DMS 273 (cell line): ENCODE data around the gene HSD17B11.
A peak's percentile ranks its signal among the peaks of the same experiment; 100 is the strongest.
"Not testable (repeated sequence)": the region's sequence is repeated elsewhere in the genome, so short reads cannot be mapped to it uniquely, and the experiment has no call there.

Experiments
- DNase-seq: peaks from one replicate; lab custom pipeline; 2025; ENCODE audit not compliant: unreplicated experiment; lab: John Stamatoyannopoulos, UW

Gene HSD17B11

GRCh38 chr4:87406462-87406861 lies 15.5 kb upstream of the HSD17B11 start:
- DNase-seq: no peak

- DNase-seq: no peak
Measured at GRCh38 chr4:87405211-87405820, 14.3 kb upstream of the HSD17B11 start.

DNA sequence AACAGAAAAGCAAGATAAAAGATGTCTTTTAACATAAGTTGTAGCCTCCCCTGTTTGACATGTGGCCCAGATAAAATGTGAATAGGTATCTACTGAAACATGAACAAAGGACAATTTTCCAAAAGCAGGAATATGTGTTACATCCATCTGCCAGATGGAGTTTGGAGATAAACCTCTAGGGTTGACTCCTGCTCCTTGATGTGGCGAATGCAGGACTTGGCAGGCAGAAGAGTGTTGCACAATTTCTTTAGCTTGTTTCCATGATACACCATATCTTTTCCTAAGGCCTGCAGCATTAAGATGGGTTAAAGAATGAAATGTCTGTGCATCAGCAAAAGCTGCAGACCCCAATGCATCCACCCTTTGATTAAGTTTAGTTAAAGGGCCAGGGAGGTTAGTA lies 12.7 kb upstream of the HSD17B11 start:
- DNase-seq: not testable (repeated sequence)

- no peak for DNase-seq
Measured at GRCh38 chr4:87399954-87400353, 9.0 kb upstream of the HSD17B11 start.

- no peak for DNase-seq
Measured at GRCh38 chr4:87399148-87399547, 8.2 kb upstream of the HSD17B11 start.

DNA sequence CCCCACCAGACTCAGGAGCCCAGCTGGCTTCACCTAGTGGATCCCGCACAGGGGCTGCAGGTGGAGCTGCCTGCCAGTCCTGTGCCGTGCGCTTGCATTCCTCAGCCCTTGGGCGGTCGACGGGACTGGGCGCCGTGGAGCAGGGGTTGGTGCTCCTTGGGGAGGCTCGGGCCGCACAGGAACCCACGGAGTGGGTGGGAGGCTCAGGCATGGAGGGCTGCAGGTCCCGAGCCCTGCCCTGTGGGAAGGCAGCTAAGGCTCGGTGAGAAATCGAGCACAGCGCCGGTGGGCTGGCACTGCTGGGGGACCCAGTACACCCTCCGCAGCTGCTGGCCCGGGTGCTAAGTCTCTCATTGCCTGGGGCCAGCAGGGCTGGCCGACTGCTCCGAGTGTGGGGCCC lies 4.9 kb upstream of the HSD17B11 start:
- DNase-seq: not testable (repeated sequence)

- not testable (repeated sequence) for DNase-seq
Measured at GRCh38 chr4:87395073-87395472, 4.1 kb upstream of the HSD17B11 start.

- DNase-seq: no peak
Measured at GRCh38 chr4:87392183-87392582, 1.2 kb upstream of the HSD17B11 start.

GRCh38 chr4:87391576-87392054 lies 627 bp upstream of the HSD17B11 start:
- DNase-seq: no peak

DNA sequence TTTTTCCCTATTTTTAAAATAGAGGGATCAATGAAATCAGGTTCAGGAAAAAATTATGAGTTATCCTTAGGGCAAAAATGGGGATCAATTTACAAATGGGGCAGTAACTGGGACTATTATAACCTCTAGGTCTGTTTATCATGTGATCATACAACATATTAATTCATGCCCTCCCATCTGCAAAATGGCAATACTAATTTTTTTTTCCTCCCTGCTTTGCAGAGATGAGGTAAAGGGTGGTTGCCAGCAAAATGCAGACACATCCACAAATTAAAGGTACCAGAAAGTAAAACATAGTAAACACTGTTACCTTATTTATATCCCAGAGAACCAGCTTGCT lies 467 bp downstream of the HSD17B11 start:
- peak; percentile 54 for DNase-seq

- peak; percentile 45 for DNase-seq
Measured at GRCh38 chr4:87390055-87390454, 933 bp downstream of the HSD17B11 start.

DNA sequence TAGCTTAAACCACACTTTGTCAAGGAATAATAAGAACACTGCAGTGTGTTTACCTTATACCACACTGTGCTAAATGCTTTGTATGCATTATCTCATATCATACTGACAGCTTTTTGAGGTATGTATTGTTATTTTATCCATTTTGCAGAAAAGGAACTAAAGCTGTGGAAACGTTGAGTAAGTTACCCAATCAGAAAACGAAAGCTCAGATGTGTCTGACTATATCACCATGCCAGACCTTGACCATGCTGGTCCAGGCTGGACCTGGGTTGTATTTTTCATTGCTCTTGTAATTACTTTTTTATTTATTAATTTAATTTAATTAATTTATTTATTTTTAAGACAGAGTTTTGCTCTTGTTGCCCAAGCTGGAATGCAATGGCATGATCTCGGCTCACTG lies 2.1 kb downstream of the HSD17B11 start:
- no peak for DNase-seq

- DNase-seq: no peak
Measured at GRCh38 chr4:87387237-87387636, 3.8 kb downstream of the HSD17B11 start.

GRCh38 chr4:87384466-87385132 lies 6.4 kb downstream of the HSD17B11 start:
- DNase-seq: not testable (repeated sequence)

- DNase-seq: no peak
Measured at GRCh38 chr4:87382931-87383330, 8.1 kb downstream of the HSD17B11 start.

- no peak for DNase-seq
Measured at GRCh38 chr4:87382116-87382515, 8.9 kb downstream of the HSD17B11 start.

DNA sequence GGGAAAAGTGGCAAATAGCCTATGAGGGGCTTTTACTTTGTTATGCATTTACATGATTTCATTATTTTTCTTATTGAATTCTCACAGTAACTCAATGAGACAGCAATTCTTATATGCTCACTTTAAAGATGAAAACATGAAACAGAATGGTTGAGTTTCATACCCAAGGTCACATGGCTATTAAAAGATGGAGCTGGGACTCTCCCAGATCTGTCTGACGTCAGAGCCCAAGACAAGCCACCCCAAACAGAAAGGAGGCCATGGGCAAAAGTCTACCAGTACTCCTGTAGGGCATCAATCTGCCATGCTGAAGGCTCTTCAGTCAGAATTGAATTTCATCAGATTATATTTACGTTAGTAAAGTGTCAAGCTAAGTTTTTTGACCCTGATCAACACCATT lies 13.2 kb downstream of the HSD17B11 start:
- DNase-seq: no peak

DNA sequence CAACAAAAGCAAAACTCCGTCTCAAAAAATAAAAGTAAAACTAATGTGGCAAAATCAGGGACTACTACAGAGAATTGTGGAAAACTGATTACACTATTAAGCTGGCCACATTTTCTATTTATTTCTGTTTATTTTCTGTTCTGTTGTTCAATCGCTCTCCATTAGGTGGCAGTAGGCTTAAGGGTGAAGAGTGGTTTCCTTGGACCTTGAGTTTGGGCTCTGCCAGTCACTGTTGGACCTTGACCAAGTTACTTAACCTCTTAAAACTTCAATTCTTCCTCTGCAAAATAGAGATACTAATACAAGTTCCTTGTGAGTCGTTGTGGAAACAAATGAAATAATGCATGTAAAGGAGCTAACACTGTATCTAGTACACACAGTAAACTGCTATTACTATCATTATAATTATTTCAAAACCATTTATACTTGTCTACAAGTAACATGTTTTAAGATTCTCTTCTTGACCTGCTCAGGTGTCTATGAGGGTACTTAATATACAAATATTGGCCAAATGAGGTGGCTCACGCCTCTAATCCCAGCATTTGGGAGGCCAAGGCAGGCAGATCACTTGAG lies 15.2 kb downstream of the HSD17B11 start:
- peak; percentile 57 for DNase-seq

DNA sequence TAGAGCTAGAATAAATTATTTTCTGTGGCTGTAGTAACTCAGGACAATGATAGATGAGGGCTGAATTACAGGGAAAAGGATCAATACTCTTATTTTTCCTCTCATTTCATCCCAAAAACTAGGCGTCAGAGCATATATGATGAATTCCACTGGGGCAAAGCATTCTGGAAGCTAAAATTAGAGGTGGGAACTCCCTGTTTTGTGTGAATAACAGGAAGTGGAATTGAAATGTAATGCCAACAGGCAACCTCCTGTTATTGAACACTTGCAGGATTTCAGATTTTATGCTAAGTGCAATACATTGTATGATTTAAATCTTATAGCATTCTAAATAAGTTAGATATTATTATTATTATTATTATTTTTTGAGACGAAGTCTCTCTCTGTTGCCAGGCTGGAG lies 20.9 kb downstream of the HSD17B11 start:
- DNase-seq: no peak

GRCh38 chr4:87366521-87367162 lies 24.3 kb downstream of the HSD17B11 start:
- DNase-seq: no peak

- no peak for DNase-seq
Measured at GRCh38 chr4:87365348-87365747, 25.6 kb downstream of the HSD17B11 start.

- DNase-seq: no peak
Measured at GRCh38 chr4:87363552-87363951, 27.4 kb downstream of the HSD17B11 start.
